HFFc6 (cell line): ENCODE results near the gene RHOJ. TPM values are rescaled to one million over a fixed set of nuclear protein-coding genes. Genes with fewer than 3 reads are reported as not detected.
"Not testable (repeated sequence)": the region's sequence is repeated elsewhere in the genome, so short reads cannot be mapped to it uniquely, and the experiment has no call there.

Experiments
- DNase-seq: peaks from one replicate; pipeline ENCODE4 v3.0.0-alpha.2; 2018
- H3K27ac Mint-ChIP-seq: 2 replicates; pipeline ENCODE4 v1.8.0; 2020; ENCODE audit warnings: mild to moderate bottlenecking, mixed read lengths
- H3K27me3 Mint-ChIP-seq: 2 replicates; pipeline ENCODE4 v1.8.0; 2021; ENCODE audit warnings: mild to moderate bottlenecking, moderate library complexity, mixed read lengths; ENCODE audit not compliant: insufficient read depth
- H3K36me3 Mint-ChIP-seq: 2 replicates; pipeline ENCODE4 v1.8.0; 2021; ENCODE audit warnings: low read depth, mixed read lengths
- H3K4me1 Mint-ChIP-seq: 2 replicates; pipeline ENCODE4 v1.8.0; 2020; ENCODE audit warnings: low read depth, mixed read lengths
- H3K4me3 Mint-ChIP-seq: 2 replicates; pipeline ENCODE4 v1.8.0; 2020; ENCODE audit warnings: mild to moderate bottlenecking, moderate library complexity, mixed read lengths
- H3K9me3 Mint-ChIP-seq: 2 replicates; pipeline ENCODE4 v1.8.0; 2020; ENCODE audit warnings: mild to moderate bottlenecking, mixed read lengths
- total RNA-seq, 6 experiments: library from RNA; stranded (reverse); fragmentation: NEBNext Ultra II Directional; extraction: Animal tissue kit (Norgen Biotek cat#: 25700); gene quantifications; 2 replicates in 1 of 6; 3 replicates in 5 of 6; pipeline ENCODE4 v1.2.3, GENCODE V29; 2021
- TF ChIP-seq, protein P1 (sequence below): fragments of 200-600 bp; sonication (generic); IDR thresholded peaks from 2 replicates; pipeline ENCODE4 v1.5.0; 2021; ENCODE audit warnings: antibody characterized with exemption, mild to moderate bottlenecking

The RHOJ gene
- total RNA-seq, 6 experiments from 2014 or later, result 6.1 to 8.3 (median 7.1) TPM

GRCh38 chr14:63296060-63296563 lies 91.9 kb downstream of the RHOJ start:
- Mint-ChIP-seq H3K9me3 (no peaks in the 10 kb centered on the region), H3K36me3 (no peaks in the 10 kb centered on the region), H3K4me1 (peaks cover under 1% of the 10 kb centered on the region; the same call in 1 of the 2 replicates), H3K27ac (no peak overlapping the region), H3K27me3 (no peaks in the 10 kb centered on the region; the same call in 1 of the 2 replicates), H3K4me3 (peak overlapping the region; percentile 40; the same call in 1 of the 2 replicates)
- TF ChIP-seq, protein P1, sequence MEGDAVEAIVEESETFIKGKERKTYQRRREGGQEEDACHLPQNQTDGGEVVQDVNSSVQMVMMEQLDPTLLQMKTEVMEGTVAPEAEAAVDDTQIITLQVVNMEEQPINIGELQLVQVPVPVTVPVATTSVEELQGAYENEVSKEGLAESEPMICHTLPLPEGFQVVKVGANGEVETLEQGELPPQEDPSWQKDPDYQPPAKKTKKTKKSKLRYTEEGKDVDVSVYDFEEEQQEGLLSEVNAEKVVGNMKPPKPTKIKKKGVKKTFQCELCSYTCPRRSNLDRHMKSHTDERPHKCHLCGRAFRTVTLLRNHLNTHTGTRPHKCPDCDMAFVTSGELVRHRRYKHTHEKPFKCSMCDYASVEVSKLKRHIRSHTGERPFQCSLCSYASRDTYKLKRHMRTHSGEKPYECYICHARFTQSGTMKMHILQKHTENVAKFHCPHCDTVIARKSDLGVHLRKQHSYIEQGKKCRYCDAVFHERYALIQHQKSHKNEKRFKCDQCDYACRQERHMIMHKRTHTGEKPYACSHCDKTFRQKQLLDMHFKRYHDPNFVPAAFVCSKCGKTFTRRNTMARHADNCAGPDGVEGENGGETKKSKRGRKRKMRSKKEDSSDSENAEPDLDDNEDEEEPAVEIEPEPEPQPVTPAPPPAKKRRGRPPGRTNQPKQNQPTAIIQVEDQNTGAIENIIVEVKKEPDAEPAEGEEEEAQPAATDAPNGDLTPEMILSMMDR, result no peak
- no peak for DNase-seq

DNA sequence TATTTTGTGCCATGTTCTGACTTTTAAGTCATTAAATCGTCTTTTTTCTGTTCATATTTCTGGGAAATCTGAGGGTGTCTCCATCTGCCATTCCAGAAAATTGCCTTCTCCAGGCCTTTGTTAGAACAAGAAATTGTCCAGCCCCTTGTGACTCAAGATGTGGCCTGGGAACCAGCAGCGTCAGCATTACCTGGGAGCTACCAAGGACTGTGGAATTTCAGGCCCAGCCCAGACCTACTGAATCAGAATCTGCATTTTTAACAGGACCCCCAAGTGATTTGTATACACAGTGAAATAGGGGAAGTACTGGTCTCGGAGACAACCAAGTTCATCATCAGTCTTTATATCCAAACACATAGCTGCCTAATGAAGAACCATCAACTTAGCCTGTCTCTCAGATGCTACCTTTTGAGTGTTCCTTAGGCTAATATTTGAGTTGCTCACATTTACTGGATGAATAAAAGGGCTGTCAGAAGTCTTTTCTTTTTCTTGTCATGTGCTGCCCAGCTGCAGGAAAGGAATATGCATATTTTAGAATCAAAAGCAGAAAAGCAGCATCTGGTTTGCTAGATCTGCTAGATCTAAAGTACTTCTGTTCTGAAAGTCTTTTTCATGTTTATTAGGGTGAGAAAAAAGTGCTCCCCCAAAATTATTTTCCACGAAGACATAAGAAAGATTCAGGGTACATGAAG lies 93.3 kb downstream of the RHOJ start:
- H3K27me3 Mint-ChIP-seq, result peaks cover under 1% of the 10 kb centered on the region
- TF ChIP-seq, protein P1, result no peak
- no peak for DNase-seq
- no peaks in the 10 kb centered on the region for H3K9me3 Mint-ChIP-seq
- H3K4me3 Mint-ChIP-seq, result no peak overlapping the region
- no peak overlapping the region for H3K27ac Mint-ChIP-seq
- H3K36me3 Mint-ChIP-seq, result no peaks in the 10 kb centered on the region
- no peaks in the 10 kb centered on the region for H3K4me1 Mint-ChIP-seq

GRCh38 chr14:63299351-63300110 lies 95.3 kb downstream of the RHOJ start:
- Mint-ChIP-seq H3K36me3 (no peaks in the 10 kb centered on the region), H3K9me3 (no peaks in the 10 kb centered on the region), H3K27me3 (peaks cover 5% of the 10 kb centered on the region), H3K4me3 (no peak overlapping the region), H3K4me1 (no peaks in the 10 kb centered on the region), H3K27ac (no peak overlapping the region)
- DNase-seq, result no peak
- TF ChIP-seq, protein P1, result no peak

DNA sequence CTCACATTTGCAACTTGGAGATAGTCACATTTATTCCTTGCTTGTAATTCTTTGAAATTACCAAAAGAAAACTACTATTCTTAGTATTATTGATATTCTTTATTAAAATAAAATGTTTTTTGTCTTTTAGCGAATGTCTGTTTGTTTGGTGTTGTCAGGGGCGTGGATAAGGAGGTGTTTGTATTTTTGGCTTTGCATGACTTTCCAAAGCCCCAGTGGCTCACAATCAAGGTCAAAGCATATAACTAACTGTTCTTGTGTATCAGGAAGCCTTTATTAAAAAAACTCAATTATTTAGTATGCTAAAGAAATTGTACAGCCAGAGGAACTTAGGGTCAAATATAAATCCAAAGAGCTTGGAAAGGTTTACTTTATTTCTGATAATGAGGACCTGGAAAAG lies 96.6 kb downstream of the RHOJ start:
- H3K36me3 Mint-ChIP-seq, result no peaks in the 10 kb centered on the region
- no peak overlapping the region for H3K4me3 Mint-ChIP-seq
- DNase-seq, result no peak
- H3K27ac Mint-ChIP-seq, result no peak overlapping the region
- TF ChIP-seq, protein P1, result no peak
- no peaks in the 10 kb centered on the region for H3K4me1 Mint-ChIP-seq
- H3K9me3 Mint-ChIP-seq, result no peaks in the 10 kb centered on the region
- H3K27me3 Mint-ChIP-seq, result peaks cover 5% of the 10 kb centered on the region

DNA sequence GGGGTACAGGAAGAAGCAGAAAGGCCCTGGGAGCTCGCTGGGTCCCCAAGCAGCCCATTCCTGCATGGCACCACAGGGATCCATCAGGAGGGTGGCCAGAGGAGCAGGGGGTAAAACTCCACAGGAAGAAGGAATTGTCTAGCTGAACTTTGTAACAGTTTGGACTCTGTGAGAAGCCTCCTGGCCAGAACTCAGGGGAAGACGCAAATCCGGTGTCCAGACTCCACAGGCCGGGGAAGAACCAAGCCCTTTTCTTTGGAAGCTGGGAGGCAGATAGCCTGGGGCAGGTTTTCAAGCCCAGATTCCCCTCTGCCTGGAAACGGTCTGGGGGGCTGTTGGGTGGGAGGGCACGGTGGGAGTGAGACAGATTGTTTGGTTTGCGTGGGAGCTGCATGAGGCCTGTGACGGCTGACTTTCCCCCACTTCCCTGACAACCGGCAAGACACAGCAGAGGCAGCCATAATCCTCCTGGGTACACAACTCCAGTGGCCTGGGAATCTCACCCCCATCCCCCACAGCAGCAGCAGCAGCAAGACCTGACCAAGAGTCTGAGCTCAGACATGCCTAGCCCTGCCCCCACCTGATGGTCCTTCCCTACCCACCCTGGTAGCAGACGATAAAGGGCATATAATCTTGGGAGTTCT lies 97.8 kb downstream of the RHOJ start:
- Mint-ChIP-seq H3K27ac (no peak overlapping the region), H3K4me3 (no peak overlapping the region), H3K4me1 (no peaks in the 10 kb centered on the region), H3K9me3 (no peaks in the 10 kb centered on the region), H3K27me3 (peaks cover 5% of the 10 kb centered on the region), H3K36me3 (no peaks in the 10 kb centered on the region)
- TF ChIP-seq, protein P1, result no peak
- DNase-seq, result no peak

GRCh38 chr14:63304429-63304828 lies 100.2 kb downstream of the RHOJ start:
- H3K36me3 Mint-ChIP-seq, DNase-seq, H3K4me3 Mint-ChIP-seq, H3K27ac Mint-ChIP-seq, H3K4me1 Mint-ChIP-seq, H3K9me3 Mint-ChIP-seq, H3K27me3 Mint-ChIP-seq: not testable (repeated sequence)
